K562 (cell line): ENCODE data around the gene YY1AP1. TPM values are rescaled to one million over a fixed set of nuclear protein-coding genes. Genes with fewer than 3 reads are reported as not detected.
"Not testable (repeated sequence)": the region's sequence is repeated elsewhere in the genome, so short reads cannot be mapped to it uniquely, and the experiment has no call there.

Experiments used
- ATAC-seq: fragments of 200-7000 bp; cut with Tn5 transposase; 3 replicates; pipeline ENCODE4 v1.9.1; 2020; ENCODE audit warnings: moderate library complexity
- BruUV-seq: library from RNA; stranded (reverse); fragments of 400-500 nt; replicated peaks from 2 replicates; lab custom pipeline; 2021; lab: Mats Ljungman, UMichigan
- CTCF ChIA-PET: fragments of 300-600 bp; formaldehyde crosslinking; extraction: SDS; loops from one replicate; lab custom pipeline; 2021; ENCODE audit warnings: low intra/inter-chr PET ratio; lab: Yijun Ruan, JAX
- POLR2A ChIA-PET: fragments of 300-600, 350-650 bp; sonication (Branson Sonifier 250); formaldehyde crosslinking; extraction: SDS; loops from one replicate; lab custom pipeline; 2021; ENCODE audit warnings: antibody characterized with exemption, inconsistent platforms; lab: Yijun Ruan, JAX
- DNase-seq, 4 experiments: peaks; one replicate each; pipeline versions ENCODE4 v3.0.0 to v3.0.0-alpha.2; 2011 to 2018; ENCODE audit warnings: low spot score in 3 of 4, mixed read lengths in 3 of 4; ENCODE audit errors: extremely low read depth in 1 of 4
- FAIRE-seq: peaks from 2 replicates; lab custom pipeline; 2011; peaks lifted over from hg19 to GRCh38; lab: Jason Lieb, UNC
- H2AFZ ChIP-seq: 2 replicates; pipeline ENCODE4 v1.6.0; 2011; ENCODE audit warnings: low read depth, low read length, control low read depth, inconsistent platforms
- H3K27ac ChIP-seq: fragments of 200-600 bp; 3 replicates; pipeline ENCODE4 v1.8.0; 2011; ENCODE audit warnings: low read depth, mild to moderate bottlenecking, control low read depth, inconsistent platforms, low read length, moderate library complexity, mixed read lengths; ENCODE audit errors: extremely low read depth
- H3K27me3 ChIP-seq, 2 experiments: fragments of 300-600 bp in 1 of 2; 2 replicates in 1 of 2; 3 replicates in 1 of 2; pipeline versions ENCODE4 v1.6.0 to v1.8.0; 2011; ENCODE audit warnings: inconsistent platforms in 2 of 2, low read length in 2 of 2, mild to moderate bottlenecking in 1 of 2, mixed read lengths in 1 of 2, moderate library complexity in 1 of 2; ENCODE audit not compliant: control insufficient read depth in 2 of 2, insufficient read depth in 2 of 2
- H3K36me3 ChIP-seq: fragments of 300-600 bp; 3 replicates; pipeline ENCODE4 v1.8.0; 2011; ENCODE audit warnings: mild to moderate bottlenecking, low read length, inconsistent platforms; ENCODE audit not compliant: control insufficient read depth, insufficient read depth
- H3K4me1 ChIP-seq, 2 experiments: fragments of 200-600 bp in 1 of 2; replicated peaks in 1 of 2; 2 replicates in 1 of 2; 3 replicates in 1 of 2; pipeline versions ENCODE4 v1.5.1 to v1.8.0; 2011; ENCODE audit warnings: inconsistent platforms in 2 of 2, low read length in 2 of 2, mild to moderate bottlenecking in 1 of 2, mixed read lengths in 1 of 2, moderate library complexity in 1 of 2; ENCODE audit not compliant: control insufficient read depth in 2 of 2, insufficient read depth in 2 of 2
- H3K4me2 ChIP-seq: 2 replicates; pipeline ENCODE4 v1.6.1; 2011; ENCODE audit warnings: low read length, control low read depth, inconsistent platforms, mixed read lengths; ENCODE audit not compliant: insufficient read depth
- H3K4me3 ChIP-seq: fragments of 200-600 bp; sonication (generic), shearing (Covaris generic); 2 replicates; pipeline ENCODE4 v1.5.1; 2016; ENCODE audit warnings: control low read depth, inconsistent platforms
- H3K79me2 ChIP-seq: fragments of 200-600 bp; 3 replicates; pipeline ENCODE4 v1.8.0; 2011; ENCODE audit warnings: low read length, inconsistent platforms; ENCODE audit not compliant: control insufficient read depth, insufficient read depth
- H3K9ac ChIP-seq, 2 experiments: 2 replicates each; pipeline versions ENCODE4 v1.6.0 to v1.6.1; 2011; ENCODE audit warnings: low read depth in 2 of 2, low read length in 2 of 2, control low read depth in 1 of 2, inconsistent platforms in 1 of 2, mild to moderate bottlenecking in 1 of 2, mixed read lengths in 1 of 2; ENCODE audit not compliant: insufficient read depth in 1 of 2
- H3K9me1 ChIP-seq: one replicate; pipeline ENCODE4 v1.6.0; 2011; ENCODE audit warnings: inconsistent platforms, mild to moderate bottlenecking, low read length, moderate library complexity; ENCODE audit not compliant: control insufficient read depth, insufficient read depth
- H3K9me3 ChIP-seq: replicated peaks from 2 replicates; pipeline ENCODE4 v1.5.1; 2011; ENCODE audit warnings: low read depth, low read length, inconsistent platforms; ENCODE audit not compliant: control insufficient read depth, insufficient read depth
- H4K20me1 ChIP-seq: replicated peaks from 2 replicates; pipeline ENCODE4 v1.6.1; 2011; ENCODE audit warnings: low read length, inconsistent platforms, mixed read lengths; ENCODE audit not compliant: control insufficient read depth, insufficient read depth
- ARID1B ChIP-seq: fragments of 450-650 bp; IDR thresholded peaks from 2 replicates; pipeline ENCODE4 v1.6.1; 2016; ENCODE audit warnings: antibody characterized with exemption, mild to moderate bottlenecking, inconsistent platforms
- CBFA2T2 ChIP-seq: fragments of 450-650 bp; conservative IDR thresholded peaks from 2 replicates; pipeline ENCODE4 v1.6.1; 2017; ENCODE audit warnings: mild to moderate bottlenecking
- CBFA2T3 ChIP-seq: fragments of 450-650 bp; IDR thresholded peaks from 2 replicates; pipeline ENCODE4 v1.6.1; 2017
- CBX1 ChIP-seq: sonication (generic); IDR thresholded peaks from 2 replicates; pipeline ENCODE4 v1.6.1; 2016; ENCODE audit warnings: antibody characterized with exemption, low read depth, mild to moderate bottlenecking
- CBX3 ChIP-seq, 2 experiments: IDR thresholded peaks; 1 replicate in 1 of 2; 2 replicates in 1 of 2; pipeline ENCODE4 v1.6.1; 2012; ENCODE audit warnings: inconsistent platforms in 2 of 2, low read length in 2 of 2, borderline replicate concordance in 1 of 2, control low read depth in 1 of 2
- CBX5 ChIP-seq: IDR thresholded peaks from 2 replicates; pipeline ENCODE4 v1.6.1; 2014; ENCODE audit warnings: low read depth, borderline replicate concordance
- DPF2 ChIP-seq: fragments of 450-650 bp; IDR thresholded peaks from 2 replicates; pipeline ENCODE4 v1.6.1; 2016
- EP300 ChIP-seq: IDR thresholded peaks from 2 replicates; pipeline ENCODE4 v1.6.1; 2012; ENCODE audit warnings: low read length, improper control_type of control experiment
- HOMEZ ChIP-seq: fragments of 250-450 bp; sonication (Bioruptor Pico); IDR thresholded peaks from 2 replicates; pipeline ENCODE4 v1.4.0; 2020; ENCODE audit warnings: mild to moderate bottlenecking, moderate library complexity
- NCOR1 ChIP-seq: fragments of 450-650 bp; IDR thresholded peaks from 2 replicates; pipeline ENCODE4 v1.6.1; 2016; ENCODE audit warnings: mild to moderate bottlenecking, moderate library complexity
- SREBF1 ChIP-seq: fragments of 150-350 bp; IDR thresholded peaks from 2 replicates; pipeline ENCODE4 v1.6.1; 2014; ENCODE audit warnings: antibody characterized with exemption, low read depth, low read length, borderline replicate concordance
- TAL1 ChIP-seq: fragments of 450-650 bp; IDR thresholded peaks from 2 replicates; pipeline ENCODE4 v1.6.1; 2016; ENCODE audit warnings: mild to moderate bottlenecking
- TCF3 ChIP-seq: sonication (generic); formaldehyde crosslinking; IDR thresholded peaks from 2 replicates; pipeline ENCODE4 v1.4.0; 2020; ENCODE audit warnings: mild to moderate bottlenecking, missing genetic modification reagents
- TRIM24 ChIP-seq, 2 experiments: fragments of 450-650 bp; IDR thresholded peaks; 2 replicates each; pipeline ENCODE4 v1.6.1; 2016
- TRIM28 ChIP-seq: fragments of 450-650 bp; IDR thresholded peaks from 2 replicates; pipeline ENCODE4 v1.6.1; 2017
- ZNF121 ChIP-seq: sonication (generic); formaldehyde crosslinking; conservative IDR thresholded peaks from 2 replicates; pipeline ENCODE4 v1.8.0; 2022; ENCODE audit warnings: missing genetic modification reagents
- ZNF445 ChIP-seq: fragments of 250-450 bp; sonication (Bioruptor Pico); IDR thresholded peaks from 2 replicates; pipeline ENCODE4 v1.4.0; 2020; ENCODE audit warnings: low read depth, mild to moderate bottlenecking, moderate library complexity
- WGBS: fragments of 100-300 bp; shearing (Covaris generic); methylation state at CpG from one replicate; pipeline ENCODE4 v1.1.6; 2016; ENCODE audit warnings: low coverage, mixed read lengths; ENCODE audit not compliant: insufficient coverage; ENCODE audit errors: missing lambda C conversion rate; 5-methylcytosine and 5-hydroxymethylcytosine counted together
- in situ Hi-C: fragments of 300-500 bp; cut with MboI; formaldehyde crosslinking; loops from 4 replicates; pipeline ENCODE4 v1.15.0; 2018; ENCODE audit warnings: inconsistent platforms, mixed read lengths
- intact Hi-C: fragments of 100-400 bp; cut with micrococcal nuclease; formaldehyde crosslinking; loops from 2 replicates; pipeline ENCODE4 v1.14.2; 2022
- polyA plus RNA-seq, 8 experiments: library from polyadenylated mRNA; depleted of rRNA in 4 of 8; stranded (reverse) in 5 of 8; unstranded in 3 of 8; fragments of >200 nt; fragmentation: Nextera tagmentation in 2 of 8; fragmentation: Illumina TruSeq in 1 of 8; extraction: Ambion mirVana in 2 of 8; extraction: Trizol in 1 of 8; gene quantifications; 2 replicates each; pipeline versions ENCODE4 v1.2.1 to v1.2.3, GENCODE V29; 2011 to 2014; ENCODE audit warnings: inconsistent platforms in 1 of 8, missing spikeins in 1 of 8
- total RNA-seq, 7 experiments: library from RNA; depleted of rRNA in 6 of 7; stranded (reverse); fragments of >200 nt in 6 of 7; fragmentation: Illumina TruSeq in 2 of 7; extraction: Trizol in 2 of 7; gene quantifications; 2 replicates each; pipeline versions ENCODE4 v1.2.1 to v1.2.3, GENCODE V29; 2011 to 2021; ENCODE audit warnings: low replicate concordance in 1 of 7

Gene YY1AP1
- total and polyA plus RNA-seq, 9 of the 15 experiments (the other 6 are each of a cell fraction or from before 2014, with no cell fraction given): 18.4 to 90.7 (median 42.9) TPM

GRCh38 chr1:155642559-155643180 lies 45.9 kb downstream of the YY1AP1 start:
- in situ Hi-C loops, DNase-seq, FAIRE-seq, H2AFZ ChIP-seq, H3K4me1 ChIP-seq, H3K9ac ChIP-seq, BruUV-seq, H3K27me3 ChIP-seq, intact Hi-C loops, H3K9me3 ChIP-seq, H3K36me3 ChIP-seq, ATAC-seq, H3K4me3 ChIP-seq, H4K20me1 ChIP-seq, H3K4me2 ChIP-seq, H3K79me2 ChIP-seq, POLR2A ChIA-PET, H3K27ac ChIP-seq, H3K9me1 ChIP-seq: not testable (repeated sequence)
- CTCF ChIA-PET: interaction anchor here (0.6 kb wide), 1 partner anchor 35 kb away, joined by 3 read pairs; no protein-coding TSS in a partner anchor
- WGBS: 38% methylated on average over 10 of the region's 11 CpGs
- TF ChIP-seq CBX1 (0 out of 2 replicates have a peak, but pooled peaks have one; percentile 48), CBX3 (IDR thresholded peaks at IDR 0.05; ENCODE audit: borderline replicate concordance in 1 of 2, low read length in 2 of 2) (peak in 1 of 2 experiments; percentile 91; a peak in 1 of 3 replicates), CBX5 (peak; percentile 85; the same call in 1 of the 2 replicates), ZNF445 (CRISPR knock-in tag) (peak; percentile 90), TRIM24 (IDR thresholded peaks at IDR 0.05) (0 out of 4 replicates have a peak, but pooled peaks of 1 of the 2 experiments have one; percentile 49), TRIM28 (peak; percentile 83)

DNA sequence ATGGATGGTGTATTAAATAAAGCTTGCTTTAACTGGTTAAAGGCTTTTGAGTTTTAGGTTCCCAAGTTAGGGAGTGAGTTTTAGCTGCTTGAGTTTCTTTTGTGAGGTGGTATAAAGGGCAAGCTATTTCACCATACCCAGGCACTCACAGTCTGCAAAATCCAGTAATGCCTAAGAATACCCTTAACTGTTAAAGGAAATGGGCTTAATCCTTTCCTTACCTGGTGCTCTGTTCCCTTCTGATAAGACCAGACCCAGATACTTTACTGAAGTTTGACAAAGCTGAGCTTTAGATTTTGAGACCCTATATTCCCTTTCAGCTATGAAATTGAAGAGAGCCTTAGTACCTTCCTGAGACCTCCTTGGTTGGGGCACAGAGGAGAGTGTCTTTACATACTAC lies 48.2 kb downstream of the YY1AP1 start:
- no peaks in the 10 kb centered on the region for H3K79me2 ChIP-seq
- peak; percentile 78 for FAIRE-seq
- ChIA-PET POLR2A (no interaction called here), CTCF (no interaction called here)
- ATAC-seq: peak; percentile 54
- no peaks in the 10 kb centered on the region for H4K20me1 ChIP-seq
- H3K9me1 ChIP-seq: no peaks in the 10 kb centered on the region
- peaks cover 7% of the 10 kb centered on the region for H3K9me3 ChIP-seq
- intact Hi-C loops: no loop called here
- no peak overlapping the region for H3K9ac ChIP-seq
- peak in 1 of 4 experiments; percentile 33 for DNase-seq
- no peaks in the 10 kb centered on the region for H3K27me3 ChIP-seq
- peaks cover 0 to 7% of the 10 kb centered on the region in 2 experiments; a peak in 1 of 5 replicates for H3K4me1 ChIP-seq
- no peak overlapping the region for H3K27ac ChIP-seq
- no peaks in the 10 kb centered on the region for H3K36me3 ChIP-seq
- no TSS peak for BruUV-seq
- H3K4me3 ChIP-seq: no peak overlapping the region
- H3K4me2 ChIP-seq: no peak overlapping the region
- in situ Hi-C loops: no loop called here
- H2AFZ ChIP-seq: no peak overlapping the region
- no peak for TF ChIP-seq ZNF121 (CRISPR knock-in tag)
- 0 out of 2 replicates have a peak, but pooled peaks have one; percentile 17 for TF ChIP-seq NCOR1
- peak; percentile 67 for TF ChIP-seq ARID1B
- TF ChIP-seq DPF2: 0 out of 2 replicates have a peak, but pooled peaks have one; percentile 33
- TF ChIP-seq HOMEZ (CRISPR knock-in tag): no peak
- TF ChIP-seq SREBF1: no peak
- peak; percentile 61; the same call in 1 of the 2 replicates for TF ChIP-seq TCF3 (CRISPR knock-in tag)
- TF ChIP-seq TAL1: peak; percentile 61; the same call in 1 of the 2 replicates
- peak; percentile 49; the same call in 1 of the 2 replicates for TF ChIP-seq EP300
- peak; percentile 41; the same call in 1 of the 2 replicates for TF ChIP-seq CBFA2T2
- peak; percentile 69 for TF ChIP-seq CBFA2T3
